ENCODE measurements around the gene APLNR. TPM values are rescaled to one million over a fixed set of nuclear protein-coding genes. Genes with fewer than 3 reads are reported as not detected.

The APLNR gene
- total and polyA plus RNA-seq, 10 of the 15 experiments (the other 5 are each of a cell fraction or from before 2014, with no cell fraction given): 0.11 TPM; not detected in 9

DNA sequence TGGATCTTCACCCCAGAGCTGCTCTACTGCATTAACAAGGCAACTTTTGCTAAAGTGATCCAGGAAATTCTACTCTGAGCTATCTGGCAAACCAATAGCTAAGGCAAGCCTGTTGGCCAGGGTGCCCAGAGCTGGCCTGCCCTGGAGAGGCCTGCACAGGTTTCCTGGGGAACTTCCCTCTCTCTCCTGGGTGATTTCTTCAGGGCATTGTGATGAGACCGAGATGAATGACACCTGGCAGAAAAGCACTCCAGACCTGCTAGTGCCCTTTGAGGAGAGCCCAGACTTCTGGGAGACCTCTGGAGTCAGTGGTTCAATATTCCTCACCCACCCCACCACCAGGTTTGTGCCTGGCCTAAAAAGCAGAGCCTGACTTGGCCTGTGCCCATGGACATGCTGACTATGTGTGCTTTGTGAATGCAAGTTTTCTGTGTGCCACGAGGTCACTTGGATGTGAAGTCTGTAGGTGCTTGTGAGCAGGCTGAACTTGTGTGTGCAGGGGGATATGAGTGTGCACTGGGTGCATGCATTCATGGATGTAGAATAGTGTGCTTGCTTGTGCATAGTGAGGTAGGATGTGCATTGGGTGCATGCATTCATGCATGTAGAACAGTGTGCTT, 4.4 kb upstream of the APLNR start:
- SMC1A ChIA-PET (ENCODE audit: uncharacterized antibody, unreplicated experiment): no interaction called here
- WGBS (ENCODE audit: insufficient coverage, insufficient replicate concordance, low lambda C conversion rate, missing lambda C conversion rate): 0% methylated on average over 2 of the region's 2 CpGs
- RAD21 ChIA-PET (ENCODE audit: unreplicated experiment): interaction anchor here (2.1 kb wide), 1 partner anchor 8 kb away, joined by 9 read pairs; no protein-coding TSS in a partner anchor
- ATAC-seq (no peak), DNase-seq (ENCODE audit: low read depth, low spot score) (no peak), FAIRE-seq (no peak)
- Histone ChIP-seq H3K79me2 (ENCODE audit: control insufficient read depth, insufficient read depth, low read length) (no peaks in the 10 kb centered on the region), H3K36me3 (ENCODE audit: control insufficient read depth in 2 of 2, insufficient read depth in 2 of 2, low read length in 1 of 2) (no peaks in the 10 kb centered on the region), H3K4me3 (no peak overlapping the region), H3K4me1 (ENCODE audit: control insufficient read depth, insufficient read depth, low read length) (no peaks in the 10 kb centered on the region), H2AFZ (ENCODE audit: control insufficient read depth, low read depth, low read length) (no peak overlapping the region), H3K27me3 (replicated peaks in 1 of 2; ENCODE audit: control insufficient read depth in 2 of 2, insufficient read depth in 2 of 2, low read length in 1 of 2) (no peaks in the 10 kb centered on the region; a peak in 1 of 4 replicates), H3K9ac (ENCODE audit: control insufficient read depth, insufficient read depth, low read length) (no peak overlapping the region), H3K9me3 (replicated peaks; ENCODE audit: control insufficient read depth, insufficient read depth, low read length) (no peaks in the 10 kb centered on the region), H3K27ac (ENCODE audit: control insufficient read depth, insufficient read depth) (no peak overlapping the region), H3K4me2 (ENCODE audit: control insufficient read depth, insufficient read depth) (no peak overlapping the region), H4K20me1 (ENCODE audit: control insufficient read depth, insufficient read depth) (no peaks in the 10 kb centered on the region)
- TF ChIP-seq SPI1 (IDR thresholded peaks at IDR 0.05; ENCODE audit: borderline replicate concordance, insufficient read depth, low read depth, low read length) (no peak), ZZZ3 (IDR thresholded peaks at IDR 0.05; ENCODE audit: control insufficient read depth, insufficient read length, low read depth) (no peak), IKZF2 (IDR thresholded peaks at IDR 0.05) (no peak), ATF3 (IDR thresholded peaks at IDR 0.05; ENCODE audit: borderline replicate concordance, extremely low read depth, low read depth, low read length) (no peak), NKRF (conservative IDR thresholded peaks at IDR 0.05) (no peak), NFXL1 (IDR thresholded peaks at IDR 0.05; ENCODE audit: borderline replicate concordance) (no peak), ZNF622 (IDR thresholded peaks at IDR 0.05) (no peak), ZNF207 (IDR thresholded peaks at IDR 0.05; ENCODE audit: borderline replicate concordance) (no peak), SMAD5 (IDR thresholded peaks at IDR 0.05; ENCODE audit: low read depth) (no peak), NRF1 (conservative IDR thresholded peaks at IDR 0.05; ENCODE audit: low read depth, low read length) (no peak), SMC3 (IDR thresholded peaks at IDR 0.05; ENCODE audit: borderline replicate concordance, low read length) (no peak), KDM1A (IDR thresholded peaks at IDR 0.05; ENCODE audit: borderline replicate concordance) (no peak)
- BruUV-seq (replicated peaks): no TSS peak
- in situ Hi-C loops (cut with MboI): loop anchor here (5.0 kb wide), 2 partner anchors 124 to 399 kb away; no protein-coding TSS in a partner anchor
- CTCF ChIA-PET: interaction anchor here (0.6 to 3.1 kb wide), 2 partner anchors 8 to 400 kb away, joined by 3 to 22 read pairs; no protein-coding TSS in a partner anchor
- intact Hi-C loops (cut with micrococcal nuclease; ENCODE audit: unreplicated experiment): no loop called here
- POLR2A ChIA-PET: no interaction called here
